GM23338 (cell line): ENCODE data around the gene ST8SIA3. TPM values are rescaled to one million over a fixed set of nuclear protein-coding genes. Genes with fewer than 3 reads are reported as not detected.

Experiments used
- ATAC-seq: fragments of 200-7000 bp; cut with Tn5 transposase; 3 replicates; pipeline ENCODE4 v1.9.1; 2020
- DNase-seq: peaks from one replicate; pipeline ENCODE4 v3.0.0-alpha.2; 2015; ENCODE audit warnings: low spot score
- H2AFZ ChIP-seq: fragments of 200-600 bp; sonication (generic); 2 replicates; pipeline ENCODE4 v1.8.0; 2016; ENCODE audit warnings: antibody characterized with exemption, mild to moderate bottlenecking, moderate library complexity
- H3F3A ChIP-seq: fragments of 200-600 bp; sonication (generic); replicated peaks from 2 replicates; pipeline ENCODE4 v1.8.0; 2017; ENCODE audit warnings: antibody characterized with exemption, mixed run types, low read depth
- H3K27ac ChIP-seq: fragments of 200-600 bp; sonication (generic); 2 replicates; pipeline ENCODE4 v1.6.1; 2016; ENCODE audit warnings: low read depth
- H3K27me3 ChIP-seq: fragments of 200-600 bp; sonication (generic); 2 replicates; pipeline ENCODE4 v1.8.0; 2016; ENCODE audit warnings: mild to moderate bottlenecking, mixed run types, moderate library complexity; ENCODE audit not compliant: insufficient read depth
- H3K36me3 ChIP-seq: fragments of 200-600 bp; sonication (generic); 2 replicates; pipeline ENCODE4 v1.8.0; 2016; ENCODE audit warnings: mild to moderate bottlenecking; ENCODE audit not compliant: insufficient read depth
- H3K4me1 ChIP-seq: fragments of 200-600 bp; sonication (generic); 2 replicates; pipeline ENCODE4 v1.8.0; 2016; ENCODE audit warnings: mild to moderate bottlenecking, moderate library complexity; ENCODE audit not compliant: insufficient read depth
- H3K4me2 ChIP-seq: fragments of 200-600 bp; sonication (generic); 2 replicates; pipeline ENCODE4 v1.7.1; 2017; ENCODE audit warnings: mixed run types
- H3K4me3 ChIP-seq: fragments of 200-600 bp; sonication (generic); 2 replicates; pipeline ENCODE4 v1.6.1; 2016; ENCODE audit warnings: mixed run types
- H3K79me2 ChIP-seq: fragments of 200-600 bp; sonication (generic); replicated peaks from 2 replicates; pipeline ENCODE4 v1.8.0; 2017; ENCODE audit warnings: mild to moderate bottlenecking; ENCODE audit not compliant: insufficient read depth
- H3K9me2 ChIP-seq: fragments of 200-600 bp; sonication (generic); 2 replicates; pipeline ENCODE4 v1.8.0; 2017; ENCODE audit not compliant: insufficient read depth
- H4K20me1 ChIP-seq: fragments of 200-600 bp; sonication (generic); replicated peaks from 2 replicates; pipeline ENCODE4 v1.8.0; 2017; ENCODE audit warnings: mild to moderate bottlenecking; ENCODE audit not compliant: insufficient read depth
- H3K27ac Mint-ChIP-seq: 2 replicates; pipeline ENCODE4 v1.8.0; 2020; ENCODE audit warnings: inconsistent platforms, mild to moderate bottlenecking, moderate library complexity, mixed read lengths
- H3K27me3 Mint-ChIP-seq: 3 replicates; pipeline ENCODE4 v1.8.0; 2022; ENCODE audit warnings: low read depth, mild to moderate bottlenecking, moderate library complexity, mixed read lengths, inconsistent platforms; ENCODE audit not compliant: insufficient read depth, poor library complexity
- H3K36me3 Mint-ChIP-seq: 3 replicates; pipeline ENCODE4 v1.8.0; 2021; ENCODE audit warnings: low read depth, mild to moderate bottlenecking, inconsistent platforms, moderate library complexity, mixed read lengths
- H3K4me1 Mint-ChIP-seq: 3 replicates; pipeline ENCODE4 v1.8.0; 2020; ENCODE audit warnings: mild to moderate bottlenecking, inconsistent platforms, mixed read lengths
- H3K4me3 Mint-ChIP-seq: 3 replicates; pipeline ENCODE4 v1.8.0; 2021; ENCODE audit warnings: moderate library complexity, mild to moderate bottlenecking, inconsistent platforms, mixed read lengths
- H3K9me3 Mint-ChIP-seq: 3 replicates; pipeline ENCODE4 v1.8.0; 2020; ENCODE audit warnings: moderate library complexity, mild to moderate bottlenecking, inconsistent platforms, mixed read lengths
- CREB1 ChIP-seq: fragments of 250-450 bp; sonication (Bioruptor Pico); IDR thresholded peaks from 2 replicates; pipeline ENCODE4 v1.5.0; 2020; ENCODE audit warnings: low read depth, mild to moderate bottlenecking, moderate library complexity
- ETS1 ChIP-seq: IDR thresholded peaks from 2 replicates; pipeline ENCODE4 v1.6.1; 2016; ENCODE audit warnings: antibody characterized with exemption
- EZH2 ChIP-seq: fragments of 200-600 bp; sonication (generic); IDR thresholded peaks from one replicate; pipeline ENCODE4 v1.8.0; 2017; ENCODE audit warnings: antibody characterized with exemption, mild to moderate bottlenecking, low read depth; ENCODE audit not compliant: unreplicated experiment
- EZH2phosphoT487 ChIP-seq: fragments of 200-600 bp; sonication (generic); IDR thresholded peaks from one replicate; pipeline ENCODE4 v1.8.1; 2018; ENCODE audit warnings: antibody characterized with exemption; ENCODE audit not compliant: unreplicated experiment
- JUNB ChIP-seq: IDR thresholded peaks from one replicate; pipeline ENCODE4 v1.6.1; 2016; ENCODE audit warnings: antibody characterized with exemption; ENCODE audit not compliant: unreplicated experiment
- NANOG ChIP-seq: IDR thresholded peaks from 2 replicates; pipeline ENCODE4 v1.6.1; 2016; ENCODE audit warnings: antibody characterized with exemption, borderline replicate concordance
- POLR2AphosphoS5 ChIP-seq: IDR thresholded peaks from 2 replicates; pipeline ENCODE4 v1.6.1; 2016; ENCODE audit warnings: antibody characterized with exemption, low read depth
- STAT1 ChIP-seq: IDR thresholded peaks from one replicate; pipeline ENCODE4 v1.6.1; 2016; ENCODE audit warnings: antibody characterized with exemption; ENCODE audit not compliant: unreplicated experiment
- ZNF114 ChIP-seq: fragments of 250-450 bp; sonication (Bioruptor Pico); IDR thresholded peaks from 2 replicates; pipeline ENCODE4 v1.5.0; 2020; ENCODE audit warnings: mild to moderate bottlenecking, moderate library complexity
- ZNF331 ChIP-seq: fragments of 250-450 bp; sonication (Bioruptor Pico); IDR thresholded peaks from 2 replicates; pipeline ENCODE4 v1.5.0; 2020; ENCODE audit warnings: low read depth, mild to moderate bottlenecking, moderate library complexity
- polyA plus RNA-seq: library from polyadenylated mRNA; unstranded; fragments of >200 nt; fragmentation: Nextera tagmentation; extraction: Ambion mirVana; gene quantifications from 2 replicates; pipeline ENCODE4 v1.2.1, GENCODE V29; 2016
- total RNA-seq: library from RNA; depleted of rRNA; stranded (reverse); fragments of >200 nt; shearing (Covaris generic); gene quantifications from 2 replicates; pipeline ENCODE4 v1.2.3, GENCODE V29; 2014
- TF ChIP-seq, protein P1 (sequence below), 2 experiments: fragments of 200-600 bp in 1 of 2; sonication (generic) in 1 of 2; conservative IDR thresholded peaks; 2 replicates each; pipeline versions ENCODE4 v1.5.1 to v1.6.1; 2016 to 2017; ENCODE audit warnings: antibody characterized with exemption in 2 of 2, low read depth in 2 of 2, mild to moderate bottlenecking in 2 of 2, moderate library complexity in 1 of 2
- TF ChIP-seq, protein P2 (sequence below): fragments of 250-450 bp; sonication (Bioruptor Pico); IDR thresholded peaks from 2 replicates; pipeline ENCODE4 v1.5.0; 2020; ENCODE audit warnings: mild to moderate bottlenecking, moderate library complexity
- TF ChIP-seq, protein P3 (sequence below): IDR thresholded peaks from one replicate; pipeline ENCODE4 v1.6.1; 2018; ENCODE audit warnings: antibody characterized with exemption; ENCODE audit not compliant: unreplicated experiment

Gene ST8SIA3
- total and polyA plus RNA-seq, 2 experiments from 2014 or later: 1.3 to 2.2 TPM

- H3K4me1 ChIP-seq: peaks cover 11% of the 10 kb centered on the region
- Mint-ChIP-seq H3K9me3 (no peaks in the 10 kb centered on the region; the same call in 2 of the 3 replicates), H3K27me3 (peaks cover 10% of the 10 kb centered on the region), H3K36me3 (no peaks in the 10 kb centered on the region), H3K27ac (no peak overlapping the region), H3K4me3 (no peak overlapping the region), H3K4me1 (peaks cover 11% of the 10 kb centered on the region)
- no peaks in the 10 kb centered on the region for H3F3A ChIP-seq
- H3K27me3 ChIP-seq: peaks cover 21% of the 10 kb centered on the region
- no peak for DNase-seq
- ATAC-seq: no peak
- H4K20me1 ChIP-seq: no peaks in the 10 kb centered on the region
- H3K9me2 ChIP-seq: no peaks in the 10 kb centered on the region
- H3K27ac ChIP-seq: no peak overlapping the region
- H2AFZ ChIP-seq: no peak overlapping the region
- no peak overlapping the region for H3K4me2 ChIP-seq
- no peaks in the 10 kb centered on the region for H3K79me2 ChIP-seq
- H3K4me3 ChIP-seq: no peak overlapping the region
- TF ChIP-seq CREB1: no peak
- no peak for TF ChIP-seq NANOG
- TF ChIP-seq STAT1: no peak
- TF ChIP-seq ZNF114 (CRISPR knock-in tag): no peak
- TF ChIP-seq ZNF331 (CRISPR knock-in tag): no peak
- TF ChIP-seq EZH2: no peak
- TF ChIP-seq, protein P1, sequence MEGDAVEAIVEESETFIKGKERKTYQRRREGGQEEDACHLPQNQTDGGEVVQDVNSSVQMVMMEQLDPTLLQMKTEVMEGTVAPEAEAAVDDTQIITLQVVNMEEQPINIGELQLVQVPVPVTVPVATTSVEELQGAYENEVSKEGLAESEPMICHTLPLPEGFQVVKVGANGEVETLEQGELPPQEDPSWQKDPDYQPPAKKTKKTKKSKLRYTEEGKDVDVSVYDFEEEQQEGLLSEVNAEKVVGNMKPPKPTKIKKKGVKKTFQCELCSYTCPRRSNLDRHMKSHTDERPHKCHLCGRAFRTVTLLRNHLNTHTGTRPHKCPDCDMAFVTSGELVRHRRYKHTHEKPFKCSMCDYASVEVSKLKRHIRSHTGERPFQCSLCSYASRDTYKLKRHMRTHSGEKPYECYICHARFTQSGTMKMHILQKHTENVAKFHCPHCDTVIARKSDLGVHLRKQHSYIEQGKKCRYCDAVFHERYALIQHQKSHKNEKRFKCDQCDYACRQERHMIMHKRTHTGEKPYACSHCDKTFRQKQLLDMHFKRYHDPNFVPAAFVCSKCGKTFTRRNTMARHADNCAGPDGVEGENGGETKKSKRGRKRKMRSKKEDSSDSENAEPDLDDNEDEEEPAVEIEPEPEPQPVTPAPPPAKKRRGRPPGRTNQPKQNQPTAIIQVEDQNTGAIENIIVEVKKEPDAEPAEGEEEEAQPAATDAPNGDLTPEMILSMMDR (conservative IDR thresholded peaks at IDR 0.05; ENCODE audit: low read depth in 2 of 2): no peak
- TF ChIP-seq, protein P2, sequence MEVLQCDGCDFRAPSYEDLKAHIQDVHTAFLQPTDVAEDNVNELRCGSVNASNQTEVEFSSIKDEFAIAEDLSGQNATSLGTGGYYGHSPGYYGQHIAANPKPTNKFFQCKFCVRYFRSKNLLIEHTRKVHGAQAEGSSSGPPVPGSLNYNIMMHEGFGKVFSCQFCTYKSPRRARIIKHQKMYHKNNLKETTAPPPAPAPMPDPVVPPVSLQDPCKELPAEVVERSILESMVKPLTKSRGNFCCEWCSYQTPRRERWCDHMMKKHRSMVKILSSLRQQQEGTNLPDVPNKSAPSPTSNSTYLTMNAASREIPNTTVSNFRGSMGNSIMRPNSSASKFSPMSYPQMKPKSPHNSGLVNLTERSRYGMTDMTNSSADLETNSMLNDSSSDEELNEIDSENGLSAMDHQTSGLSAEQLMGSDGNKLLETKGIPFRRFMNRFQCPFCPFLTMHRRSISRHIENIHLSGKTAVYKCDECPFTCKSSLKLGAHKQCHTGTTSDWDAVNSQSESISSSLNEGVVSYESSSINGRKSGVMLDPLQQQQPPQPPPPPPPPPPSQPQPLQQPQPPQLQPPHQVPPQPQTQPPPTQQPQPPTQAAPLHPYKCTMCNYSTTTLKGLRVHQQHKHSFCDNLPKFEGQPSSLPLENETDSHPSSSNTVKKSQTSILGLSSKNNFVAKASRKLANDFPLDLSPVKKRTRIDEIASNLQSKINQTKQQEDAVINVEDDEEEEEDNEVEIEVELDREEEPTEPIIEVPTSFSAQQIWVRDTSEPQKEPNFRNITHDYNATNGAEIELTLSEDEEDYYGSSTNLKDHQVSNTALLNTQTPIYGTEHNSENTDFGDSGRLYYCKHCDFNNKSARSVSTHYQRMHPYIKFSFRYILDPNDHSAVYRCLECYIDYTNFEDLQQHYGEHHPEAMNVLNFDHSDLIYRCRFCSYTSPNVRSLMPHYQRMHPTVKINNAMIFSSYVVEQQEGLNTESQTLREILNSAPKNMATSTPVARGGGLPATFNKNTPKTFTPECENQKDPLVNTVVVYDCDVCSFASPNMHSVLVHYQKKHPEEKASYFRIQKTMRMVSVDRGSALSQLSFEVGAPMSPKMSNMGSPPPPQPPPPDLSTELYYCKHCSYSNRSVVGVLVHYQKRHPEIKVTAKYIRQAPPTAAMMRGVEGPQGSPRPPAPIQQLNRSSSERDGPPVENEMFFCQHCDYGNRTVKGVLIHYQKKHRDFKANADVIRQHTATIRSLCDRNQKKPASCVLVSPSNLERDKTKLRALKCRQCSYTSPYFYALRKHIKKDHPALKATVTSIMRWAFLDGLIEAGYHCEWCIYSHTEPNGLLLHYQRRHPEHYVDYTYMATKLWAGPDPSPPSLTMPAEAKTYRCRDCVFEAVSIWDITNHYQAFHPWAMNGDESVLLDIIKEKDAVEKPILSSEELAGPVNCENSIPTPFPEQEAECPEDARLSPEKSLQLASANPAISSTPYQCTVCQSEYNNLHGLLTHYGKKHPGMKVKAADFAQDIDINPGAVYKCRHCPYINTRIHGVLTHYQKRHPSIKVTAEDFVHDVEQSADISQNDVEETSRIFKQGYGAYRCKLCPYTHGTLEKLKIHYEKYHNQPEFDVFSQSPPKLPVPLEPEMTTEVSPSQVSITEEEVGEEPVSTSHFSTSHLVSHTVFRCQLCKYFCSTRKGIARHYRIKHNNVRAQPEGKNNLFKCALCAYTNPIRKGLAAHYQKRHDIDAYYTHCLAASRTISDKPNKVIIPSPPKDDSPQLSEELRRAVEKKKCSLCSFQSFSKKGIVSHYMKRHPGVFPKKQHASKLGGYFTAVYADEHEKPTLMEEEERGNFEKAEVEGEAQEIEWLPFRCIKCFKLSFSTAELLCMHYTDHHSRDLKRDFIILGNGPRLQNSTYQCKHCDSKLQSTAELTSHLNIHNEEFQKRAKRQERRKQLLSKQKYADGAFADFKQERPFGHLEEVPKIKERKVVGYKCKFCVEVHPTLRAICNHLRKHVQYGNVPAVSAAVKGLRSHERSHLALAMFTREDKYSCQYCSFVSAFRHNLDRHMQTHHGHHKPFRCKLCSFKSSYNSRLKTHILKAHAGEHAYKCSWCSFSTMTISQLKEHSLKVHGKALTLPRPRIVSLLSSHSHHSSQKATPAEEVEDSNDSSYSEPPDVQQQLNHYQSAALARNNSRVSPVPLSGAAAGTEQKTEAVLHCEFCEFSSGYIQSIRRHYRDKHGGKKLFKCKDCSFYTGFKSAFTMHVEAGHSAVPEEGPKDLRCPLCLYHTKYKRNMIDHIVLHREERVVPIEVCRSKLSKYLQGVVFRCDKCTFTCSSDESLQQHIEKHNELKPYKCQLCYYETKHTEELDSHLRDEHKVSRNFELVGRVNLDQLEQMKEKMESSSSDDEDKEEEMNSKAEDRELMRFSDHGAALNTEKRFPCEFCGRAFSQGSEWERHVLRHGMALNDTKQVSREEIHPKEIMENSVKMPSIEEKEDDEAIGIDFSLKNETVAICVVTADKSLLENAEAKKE: no peak
- TF ChIP-seq ETS1: no peak
- TF ChIP-seq, protein P3, sequence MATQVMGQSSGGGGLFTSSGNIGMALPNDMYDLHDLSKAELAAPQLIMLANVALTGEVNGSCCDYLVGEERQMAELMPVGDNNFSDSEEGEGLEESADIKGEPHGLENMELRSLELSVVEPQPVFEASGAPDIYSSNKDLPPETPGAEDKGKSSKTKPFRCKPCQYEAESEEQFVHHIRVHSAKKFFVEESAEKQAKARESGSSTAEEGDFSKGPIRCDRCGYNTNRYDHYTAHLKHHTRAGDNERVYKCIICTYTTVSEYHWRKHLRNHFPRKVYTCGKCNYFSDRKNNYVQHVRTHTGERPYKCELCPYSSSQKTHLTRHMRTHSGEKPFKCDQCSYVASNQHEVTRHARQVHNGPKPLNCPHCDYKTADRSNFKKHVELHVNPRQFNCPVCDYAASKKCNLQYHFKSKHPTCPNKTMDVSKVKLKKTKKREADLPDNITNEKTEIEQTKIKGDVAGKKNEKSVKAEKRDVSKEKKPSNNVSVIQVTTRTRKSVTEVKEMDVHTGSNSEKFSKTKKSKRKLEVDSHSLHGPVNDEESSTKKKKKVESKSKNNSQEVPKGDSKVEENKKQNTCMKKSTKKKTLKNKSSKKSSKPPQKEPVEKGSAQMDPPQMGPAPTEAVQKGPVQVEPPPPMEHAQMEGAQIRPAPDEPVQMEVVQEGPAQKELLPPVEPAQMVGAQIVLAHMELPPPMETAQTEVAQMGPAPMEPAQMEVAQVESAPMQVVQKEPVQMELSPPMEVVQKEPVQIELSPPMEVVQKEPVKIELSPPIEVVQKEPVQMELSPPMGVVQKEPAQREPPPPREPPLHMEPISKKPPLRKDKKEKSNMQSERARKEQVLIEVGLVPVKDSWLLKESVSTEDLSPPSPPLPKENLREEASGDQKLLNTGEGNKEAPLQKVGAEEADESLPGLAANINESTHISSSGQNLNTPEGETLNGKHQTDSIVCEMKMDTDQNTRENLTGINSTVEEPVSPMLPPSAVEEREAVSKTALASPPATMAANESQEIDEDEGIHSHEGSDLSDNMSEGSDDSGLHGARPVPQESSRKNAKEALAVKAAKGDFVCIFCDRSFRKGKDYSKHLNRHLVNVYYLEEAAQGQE: no peak
- TF ChIP-seq POLR2AphosphoS5: no peak
- TF ChIP-seq EZH2phosphoT487: no peak
- TF ChIP-seq JUNB: no peak
- H3K36me3 ChIP-seq: no peaks in the 10 kb centered on the region
These were observed 5.5 kb upstream of the ST8SIA3 start for GRCh38 chr18:57346876-57347275.
